ENCODE data around the gene IGF1R.

IGF1R gene

GRCh38 chr15:98859149-98859548 is 210.8 kb downstream of the IGF1R start:
- no peak for DNase-seq (ENCODE audit: low spot score)

GRCh38 chr15:98860281-98861041 is 212.1 kb downstream of the IGF1R start:
- no peak for DNase-seq (ENCODE audit: low spot score)

GRCh38 chr15:98861188-98861587 is 212.8 kb downstream of the IGF1R start:
- no peak for DNase-seq (ENCODE audit: low spot score)

GRCh38 chr15:98863983-98864382 is 215.6 kb downstream of the IGF1R start:
- no peak for DNase-seq (ENCODE audit: low spot score)

GRCh38 chr15:98865397-98866339 is 217.3 kb downstream of the IGF1R start:
- DNase-seq (ENCODE audit: low spot score) = peak; percentile 80

GRCh38 chr15:98866511-98866910 is 218.2 kb downstream of the IGF1R start:
- DNase-seq (ENCODE audit: low spot score) = peak; percentile 69

GRCh38 chr15:98868564-98868963 is 220.2 kb downstream of the IGF1R start:
- DNase-seq (ENCODE audit: low spot score) = no peak

GRCh38 chr15:98870788-98871187 is 222.4 kb downstream of the IGF1R start:
- no peak for DNase-seq (ENCODE audit: low spot score)

GRCh38 chr15:98872774-98873173 is 224.4 kb downstream of the IGF1R start:
- no peak for DNase-seq (ENCODE audit: low spot score)

- peak; percentile 51 for DNase-seq (ENCODE audit: low spot score)
Observed at GRCh38 chr15:98873441-98874218, 225.3 kb downstream of the IGF1R start.

GRCh38 chr15:98874370-98874769 is 226.0 kb downstream of the IGF1R start:
- no peak for DNase-seq (ENCODE audit: low spot score)

- no peak for DNase-seq (ENCODE audit: low spot score)
Observed at GRCh38 chr15:98874773-98875172, 226.4 kb downstream of the IGF1R start.

- DNase-seq (ENCODE audit: low spot score) = no peak
Observed at GRCh38 chr15:98875309-98875708, 227.0 kb downstream of the IGF1R start.

- DNase-seq (ENCODE audit: low spot score) = no peak
Observed at GRCh38 chr15:98876451-98877369, 228.4 kb downstream of the IGF1R start.

- DNase-seq (ENCODE audit: low spot score) = peak; percentile 48
Observed at GRCh38 chr15:98878172-98878571, 229.8 kb downstream of the IGF1R start.

GRCh38 chr15:98878862-98879261 is 230.5 kb downstream of the IGF1R start:
- DNase-seq (ENCODE audit: low spot score) = no peak

GRCh38 chr15:98881526-98882520 is 233.5 kb downstream of the IGF1R start:
- peak; percentile 44 for DNase-seq (ENCODE audit: low spot score)

GRCh38 chr15:98883478-98883877 is 235.1 kb downstream of the IGF1R start:
- DNase-seq (ENCODE audit: low spot score) = no peak

GRCh38 chr15:98884894-98885293 is 236.6 kb downstream of the IGF1R start:
- DNase-seq (ENCODE audit: low spot score) = no peak

GRCh38 chr15:98887976-98888375 is 239.6 kb downstream of the IGF1R start:
- DNase-seq (ENCODE audit: low spot score) = no peak
